SK-N-SH (cell line): ENCODE results near the gene PLEKHM1. TPM values are rescaled to one million over a fixed set of nuclear protein-coding genes. Genes with fewer than 3 reads are reported as not detected.

Experiments
- CTCF ChIA-PET: fragments of 300-600, 350-600 bp; formaldehyde crosslinking; extraction: SDS; loops from one replicate; lab custom pipeline; 2021; lab: Yijun Ruan, JAX
- POLR2A ChIA-PET: fragments of 350-600 bp; sonication (Branson Sonifier 250); formaldehyde crosslinking; extraction: SDS; loops from one replicate; lab custom pipeline; 2020; ENCODE audit warnings: antibody characterized with exemption, inconsistent platforms; lab: Yijun Ruan, JAX
- DNase-seq: peaks from one replicate; pipeline ENCODE4 v3.0.0; 2012
- H2AFZ ChIP-seq: fragments of 200-600 bp; sonication (generic); 2 replicates; pipeline ENCODE4 v1.8.1; 2016; ENCODE audit warnings: antibody characterized with exemption, mild to moderate bottlenecking, low read depth
- H3F3A ChIP-seq: fragments of 200-600 bp; sonication (generic); replicated peaks from 2 replicates; pipeline ENCODE3; 2016; ENCODE audit warnings: antibody characterized with exemption, mild to moderate bottlenecking; ENCODE audit not compliant: insufficient read depth
- H3K27ac ChIP-seq, 2 experiments: fragments of 200-500 bp in 1 of 2; fragments of 200-600 bp in 1 of 2; sonication (Bioruptor generic) in 1 of 2; sonication (generic), shearing (Covaris generic) in 1 of 2; 2 replicates each; pipeline versions ENCODE4 v1.5.1 to v1.6.1; 2014 to 2016; ENCODE audit warnings: low read depth in 2 of 2, inconsistent platforms in 1 of 2, low read length in 1 of 2, mild to moderate bottlenecking in 1 of 2, mixed read lengths in 1 of 2
- H3K27me3 ChIP-seq: fragments of 200-600 bp; sonication (generic), shearing (Covaris generic); 2 replicates; pipeline ENCODE4 v1.6.1; 2016; ENCODE audit warnings: mixed run types; ENCODE audit not compliant: insufficient read depth
- H3K36me3 ChIP-seq, 2 experiments: fragments of 200-500 bp in 1 of 2; fragments of 200-600 bp in 1 of 2; sonication (Bioruptor generic) in 1 of 2; sonication (generic) in 1 of 2; replicated peaks in 1 of 2; 2 replicates each; pipeline versions ENCODE3 to v1.5.1; 2014 to 2016; ENCODE audit warnings: low read length in 1 of 2, mild to moderate bottlenecking in 1 of 2; ENCODE audit not compliant: insufficient read depth in 2 of 2, control insufficient read depth in 1 of 2
- H3K4me1 ChIP-seq, 2 experiments: fragments of 200-500 bp in 1 of 2; fragments of 200-600 bp in 1 of 2; sonication (Bioruptor generic) in 1 of 2; sonication (generic), shearing (Covaris generic) in 1 of 2; 2 replicates each; pipeline versions ENCODE4 v1.5.1 to v1.6.1; 2014 to 2016; ENCODE audit warnings: low read depth in 1 of 2, low read length in 1 of 2, mixed run types in 1 of 2; ENCODE audit not compliant: insufficient read depth in 2 of 2, control insufficient read depth in 1 of 2
- H3K4me2 ChIP-seq: fragments of 200-600 bp; sonication (generic), shearing (Covaris generic); 2 replicates; pipeline ENCODE4 v1.6.1; 2017; ENCODE audit warnings: mixed run types
- H3K4me3 ChIP-seq, 2 experiments: fragments of 200-500 bp in 1 of 2; fragments of 200-600 bp in 1 of 2; sonication (Bioruptor generic) in 1 of 2; sonication (generic), shearing (Covaris generic) in 1 of 2; 2 replicates each; pipeline versions ENCODE4 v1.5.1 to v1.8.1; 2014 to 2016; ENCODE audit warnings: low read depth in 2 of 2, inconsistent platforms in 1 of 2, low read length in 1 of 2, mild to moderate bottlenecking in 1 of 2, mixed read lengths in 1 of 2, moderate library complexity in 1 of 2
- H3K79me2 ChIP-seq: fragments of 200-600 bp; sonication (generic); 2 replicates; pipeline ENCODE4 v1.8.1; 2017; ENCODE audit warnings: mild to moderate bottlenecking; ENCODE audit not compliant: insufficient read depth
- H3K9ac ChIP-seq: fragments of 200-600 bp; sonication (generic); 2 replicates; pipeline ENCODE4 v1.6.1; 2017; ENCODE audit warnings: mixed run types
- H3K9me2 ChIP-seq: fragments of 200-600 bp; sonication (generic); 2 replicates; pipeline ENCODE4 v1.6.1; 2017; ENCODE audit warnings: mixed run types
- H3K9me3 ChIP-seq: fragments of 200-600 bp; sonication (generic); 2 replicates; pipeline ENCODE4 v1.6.1; 2017; ENCODE audit warnings: mixed run types, mild to moderate bottlenecking, moderate library complexity
- H4K20me1 ChIP-seq: fragments of 200-600 bp; sonication (generic); 2 replicates; pipeline ENCODE4 v1.6.1; 2017; ENCODE audit warnings: mild to moderate bottlenecking, mixed run types; ENCODE audit not compliant: insufficient read depth
- CHD2 ChIP-seq: fragments of 150-350 bp; IDR thresholded peaks from 2 replicates; pipeline ENCODE4 v1.6.1; 2018; ENCODE audit warnings: low read length; ENCODE audit not compliant: partially characterized antibody
- CTCF ChIP-seq: fragments of 200-600 bp; sonication (generic); IDR thresholded peaks from 2 replicates; pipeline ENCODE4 v1.6.1; 2017; ENCODE audit warnings: antibody characterized with exemption, mild to moderate bottlenecking, moderate library complexity
- ELF1 ChIP-seq: IDR thresholded peaks from 2 replicates; pipeline ENCODE4 v1.4.0; 2012
- FOXJ3 ChIP-seq: sonication (generic); formaldehyde crosslinking; IDR thresholded peaks from 2 replicates; pipeline ENCODE4 v1.5.1; 2020; ENCODE audit warnings: mild to moderate bottlenecking, missing genetic modification reagents
- JUND ChIP-seq: IDR thresholded peaks from 2 replicates; pipeline ENCODE4 v1.4.0; 2012
- MAX ChIP-seq: IDR thresholded peaks from 2 replicates; pipeline ENCODE4 v1.4.0; 2012; ENCODE audit warnings: low read depth
- MXI1 ChIP-seq: IDR thresholded peaks from 2 replicates; pipeline ENCODE4 v1.6.1; 2012; ENCODE audit warnings: mild to moderate bottlenecking, low read depth, low read length, improper control_type of control experiment
- PBX3 ChIP-seq: IDR thresholded peaks from 2 replicates; pipeline ENCODE4; 2012
- POLR2AphosphoS5 ChIP-seq: IDR thresholded peaks from 2 replicates; pipeline ENCODE4 v1.6.1; 2012; ENCODE audit warnings: low read depth, low read length
- RCOR1 ChIP-seq: fragments of 150-350 bp; IDR thresholded peaks from 2 replicates; pipeline ENCODE4 v1.6.1; 2017; ENCODE audit warnings: antibody characterized with exemption, low read length
- REST ChIP-seq: IDR thresholded peaks from 2 replicates; pipeline ENCODE4 v1.6.1; 2012; ENCODE audit warnings: mild to moderate bottlenecking, low read depth, low read length, moderate library complexity
- RFX5 ChIP-seq: IDR thresholded peaks from 2 replicates; pipeline ENCODE4 v1.6.1; 2012; ENCODE audit warnings: mild to moderate bottlenecking, improper control_type of control experiment, low read length
- TAF1 ChIP-seq: IDR thresholded peaks from 2 replicates; pipeline ENCODE4 v1.6.1; 2012; ENCODE audit warnings: low read depth, mild to moderate bottlenecking, low read length, moderate library complexity, borderline replicate concordance
- TCF12 ChIP-seq: IDR thresholded peaks from 2 replicates; pipeline ENCODE4 v1.4.0; 2012
- USF1 ChIP-seq: IDR thresholded peaks from 2 replicates; pipeline ENCODE4 v1.4.0; 2012; ENCODE audit warnings: low read depth, borderline replicate concordance
- WGBS: methylation state at CpG from one replicate; pipeline ENCODE4 v1.1.6; 2017; ENCODE audit warnings: low lambda C conversion rate; 5-methylcytosine and 5-hydroxymethylcytosine counted together
- polyA plus RNA-seq, 3 experiments: library from polyadenylated mRNA; depleted of rRNA; stranded (reverse); fragments of >200 nt; gene quantifications; 2 replicates each; pipeline ENCODE4 v1.2.3, GENCODE V29; 2012

The PLEKHM1 gene
- polyA plus RNA-seq, 1 of the 3 experiments (the other 2 are of a cell fraction), result 12.3 TPM

- H3K4me1 ChIP-seq, result peaks cover 0 to 7% of the 10 kb centered on the region in 2 experiments; a peak in 1 of 4 replicates
- H3K79me2 ChIP-seq, result no peaks in the 10 kb centered on the region
- ChIA-PET POLR2A (no interaction called here), CTCF (interaction anchor here (0.7 to 5.8 kb wide), 3 partner anchors 30 to 205 kb away, joined by 3 to 36 read pairs (median 17); no protein-coding TSS in a partner anchor)
- 60% methylated on average over 1 of the region's 1 CpG for WGBS
- no peak overlapping the region for H3K4me2 ChIP-seq
- H3K9me3 ChIP-seq, result no peaks in the 10 kb centered on the region
- no peak overlapping the region for H3K9ac ChIP-seq
- no peak overlapping the region for H3K4me3 ChIP-seq
- no peaks in the 10 kb centered on the region for H3K36me3 ChIP-seq
- no peaks in the 10 kb centered on the region for H3K27me3 ChIP-seq
- H4K20me1 ChIP-seq, result no peaks in the 10 kb centered on the region
- no peak for DNase-seq
- no peak overlapping the region for H3K27ac ChIP-seq
- H2AFZ ChIP-seq, result no peak overlapping the region
- H3F3A ChIP-seq, result no peaks in the 10 kb centered on the region
- H3K9me2 ChIP-seq, result no peaks in the 10 kb centered on the region
- TF ChIP-seq REST, result no peak
- no peak for TF ChIP-seq MXI1
- TF ChIP-seq POLR2AphosphoS5, result no peak
- no peak for TF ChIP-seq PBX3
- no peak for TF ChIP-seq TCF12
- no peak for TF ChIP-seq RFX5
- no peak for TF ChIP-seq RCOR1
- no peak for TF ChIP-seq USF1
- TF ChIP-seq ELF1, result no peak
- no peak for TF ChIP-seq MAX
- no peak for TF ChIP-seq CTCF
- no peak for TF ChIP-seq JUND
- no peak for TF ChIP-seq TAF1
- TF ChIP-seq FOXJ3, result no peak
- TF ChIP-seq CHD2, result no peak
These were observed 66.6 kb downstream of the PLEKHM1 start for GRCh38 chr17:45423975-45424335.
